ENCODE results near the gene FLT3.

DNA sequence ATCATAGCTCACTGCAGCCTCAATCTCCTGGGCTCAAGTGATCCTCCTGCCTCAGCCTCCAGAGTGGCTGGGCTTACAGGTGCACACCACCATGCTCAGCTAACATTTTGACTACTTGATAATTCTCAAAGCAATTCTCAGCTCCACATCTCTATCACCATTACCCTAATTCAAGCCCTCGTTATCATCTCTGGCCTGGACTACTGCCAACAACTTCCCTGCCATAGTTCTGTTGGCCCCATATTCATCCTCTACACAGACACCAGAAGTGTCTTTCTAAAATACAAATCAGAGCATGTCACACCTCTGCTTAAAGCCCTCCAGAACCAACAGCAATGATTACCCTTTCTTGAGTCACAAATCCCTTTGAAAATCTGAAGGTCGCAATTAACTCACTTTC lies 7.9 kb downstream of the FLT3 start:
- no peak for TF ChIP-seq POLR2A (IDR thresholded peaks at IDR 0.05)
- TF ChIP-seq, protein P1, sequence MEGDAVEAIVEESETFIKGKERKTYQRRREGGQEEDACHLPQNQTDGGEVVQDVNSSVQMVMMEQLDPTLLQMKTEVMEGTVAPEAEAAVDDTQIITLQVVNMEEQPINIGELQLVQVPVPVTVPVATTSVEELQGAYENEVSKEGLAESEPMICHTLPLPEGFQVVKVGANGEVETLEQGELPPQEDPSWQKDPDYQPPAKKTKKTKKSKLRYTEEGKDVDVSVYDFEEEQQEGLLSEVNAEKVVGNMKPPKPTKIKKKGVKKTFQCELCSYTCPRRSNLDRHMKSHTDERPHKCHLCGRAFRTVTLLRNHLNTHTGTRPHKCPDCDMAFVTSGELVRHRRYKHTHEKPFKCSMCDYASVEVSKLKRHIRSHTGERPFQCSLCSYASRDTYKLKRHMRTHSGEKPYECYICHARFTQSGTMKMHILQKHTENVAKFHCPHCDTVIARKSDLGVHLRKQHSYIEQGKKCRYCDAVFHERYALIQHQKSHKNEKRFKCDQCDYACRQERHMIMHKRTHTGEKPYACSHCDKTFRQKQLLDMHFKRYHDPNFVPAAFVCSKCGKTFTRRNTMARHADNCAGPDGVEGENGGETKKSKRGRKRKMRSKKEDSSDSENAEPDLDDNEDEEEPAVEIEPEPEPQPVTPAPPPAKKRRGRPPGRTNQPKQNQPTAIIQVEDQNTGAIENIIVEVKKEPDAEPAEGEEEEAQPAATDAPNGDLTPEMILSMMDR (IDR thresholded peaks at IDR 0.05), result no peak

All from testis (tissue), 2 donors.